HEK293T (cell line): Measurements from ENCODE around the gene SOD2.

Source experiments
- ELF4 ChIP-seq: fragments of 450-650 bp; IDR thresholded peaks from 2 replicates; pipeline ENCODE4 v1.6.1; 2017; ENCODE audit warnings: antibody characterized with exemption
- FOXM1 ChIP-seq: fragments of 450-650 bp; IDR thresholded peaks from 2 replicates; pipeline ENCODE4 v1.6.1; 2017; ENCODE audit warnings: mild to moderate bottlenecking, borderline replicate concordance
- HDGF ChIP-seq: fragments of 450-650 bp; IDR thresholded peaks from 2 replicates; pipeline ENCODE4 v1.6.1; 2017; ENCODE audit warnings: antibody characterized with exemption, borderline replicate concordance
- LEF1 ChIP-seq: fragments of 450-650 bp; IDR thresholded peaks from 2 replicates; pipeline ENCODE4 v1.6.1; 2017; ENCODE audit warnings: mild to moderate bottlenecking, borderline replicate concordance
- NFRKB ChIP-seq: fragments of 450-650 bp; IDR thresholded peaks from 2 replicates; pipeline ENCODE4 v1.6.1; 2016; ENCODE audit warnings: mild to moderate bottlenecking, moderate library complexity
- SP1 ChIP-seq: fragments of 450-650 bp; IDR thresholded peaks from 2 replicates; pipeline ENCODE4 v1.6.1; 2017
- ZNF384 ChIP-seq: fragments of 450-650 bp; IDR thresholded peaks from 2 replicates; pipeline ENCODE4 v1.6.1; 2016

GRCh38 chr6:159682810-159683209 lies 10.2 kb downstream of the SOD2 start:
- no peak for TF ChIP-seq NFRKB
- TF ChIP-seq ZNF384, result no peak
- TF ChIP-seq HDGF, result no peak
- TF ChIP-seq SP1, result no peak
- no peak for TF ChIP-seq ELF4
- no peak for TF ChIP-seq FOXM1
- TF ChIP-seq LEF1, result no peak
